HG03064 (cell line): Measurements from ENCODE around the gene CDC37L1.
"Not testable (repeated sequence)": the region's sequence is repeated elsewhere in the genome, so short reads cannot be mapped to it uniquely, and the experiment has no call there.

ENCODE experiments used
- ATAC-seq: cut with Tn5 transposase; IDR thresholded peaks from one replicate; pipeline ENCODE4 v1.9.1; 2021; ENCODE audit warnings: low read depth; ENCODE audit not compliant: unreplicated experiment

CDC37L1 gene

GRCh38 chr9:4746278-4747030 lies 67.1 kb downstream of the CDC37L1 start:
- ATAC-seq, result no peak

GRCh38 chr9:4748612-4749011 lies 69.2 kb downstream of the CDC37L1 start:
- ATAC-seq, result no peak

- ATAC-seq, result no peak
Observed at GRCh38 chr9:4750023-4750673, 70.8 kb downstream of the CDC37L1 start.

GRCh38 chr9:4754530-4754929 lies 75.2 kb downstream of the CDC37L1 start:
- not testable (repeated sequence) for ATAC-seq

- ATAC-seq, result no peak
Observed at GRCh38 chr9:4755026-4755609, 75.7 kb downstream of the CDC37L1 start.

GRCh38 chr9:4756420-4756819 lies 77.1 kb downstream of the CDC37L1 start:
- no peak for ATAC-seq
